Measurements from ENCODE around the gene SLC25A46.

The SLC25A46 gene

GRCh38 chr5:110736753-110737152, 2.1 kb upstream of the SLC25A46 start:
- TF ChIP-seq CTCF (conservative IDR thresholded peaks at IDR 0.05; ENCODE audit: low read depth, low read length), result no peak
- DNase-seq (ENCODE audit: low read depth), result no peak
- H3K4me3 ChIP-seq (ENCODE audit: low read depth, low read length), result no peak overlapping the region

GRCh38 chr5:110738503-110738811, 350 bp upstream of the SLC25A46 start:
- no peak for TF ChIP-seq CTCF (conservative IDR thresholded peaks at IDR 0.05; ENCODE audit: low read depth, low read length)
- H3K4me3 ChIP-seq (ENCODE audit: low read depth, low read length), result peak overlapping the region; percentile 95
- no peak for DNase-seq (ENCODE audit: low read depth)

DNA sequence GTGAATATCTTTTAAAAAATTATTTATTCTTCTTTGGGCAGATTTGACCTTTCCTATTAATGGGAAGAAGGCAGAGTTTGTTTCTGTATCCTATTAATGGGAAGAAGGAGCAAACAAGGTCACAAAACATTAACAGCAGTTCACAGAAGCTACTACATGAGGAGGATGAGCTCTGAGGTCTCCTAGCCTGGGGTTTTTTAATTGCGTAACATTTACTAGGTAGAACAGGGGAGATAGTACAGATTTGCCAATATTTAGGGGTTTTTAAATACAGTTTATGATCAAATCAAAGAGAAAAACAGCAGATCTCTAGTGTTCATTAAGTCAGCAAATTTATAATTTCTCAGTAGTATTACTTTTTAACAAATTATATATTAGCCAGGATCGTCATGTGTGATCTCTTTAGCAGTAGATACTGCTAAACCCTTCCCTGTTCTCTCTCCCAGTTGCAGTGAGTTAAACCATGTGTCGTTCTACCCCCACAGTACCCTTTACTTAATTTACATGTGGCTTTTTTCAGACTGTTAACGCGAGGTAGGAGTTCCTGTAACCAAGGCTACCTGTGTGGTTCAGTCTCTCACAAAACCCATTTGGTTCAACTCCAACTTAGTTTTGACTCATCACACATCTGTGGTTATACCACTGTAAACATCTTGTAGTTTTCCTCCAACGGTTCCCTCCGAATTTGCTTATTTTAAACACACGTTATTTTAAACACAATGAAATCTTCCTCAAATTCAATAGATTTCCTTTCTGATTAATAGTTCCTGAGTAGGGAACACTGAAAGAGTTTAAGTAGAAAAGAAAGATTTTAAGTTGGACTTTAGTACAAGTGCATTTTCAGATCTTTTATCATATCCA, 13.3 kb downstream of the SLC25A46 start:
- TF ChIP-seq CTCF (conservative IDR thresholded peaks at IDR 0.05; ENCODE audit: low read depth, low read length), result no peak
- H3K4me3 ChIP-seq (ENCODE audit: low read depth, low read length), result no peak overlapping the region
- DNase-seq (ENCODE audit: low read depth), result peak; percentile 57

DNA sequence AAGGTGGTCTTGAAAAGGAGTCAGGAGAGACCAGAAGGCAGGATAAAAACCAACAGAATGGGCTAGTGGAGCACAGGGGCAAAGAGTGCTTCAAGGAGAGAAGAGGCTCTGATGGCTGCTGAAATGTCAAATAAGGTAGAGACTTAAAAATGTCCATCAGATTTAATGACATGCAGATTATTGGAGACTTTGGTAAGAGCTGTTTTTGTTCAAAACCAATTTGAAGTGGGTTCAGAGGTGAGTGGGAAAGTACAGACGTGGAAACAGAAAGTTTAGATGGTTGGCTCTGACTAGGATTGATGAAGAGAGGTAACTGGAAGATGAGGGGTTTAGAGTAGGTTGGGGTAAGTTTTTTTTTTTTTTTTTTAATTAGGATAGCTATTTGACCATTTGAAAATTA, 14.1 kb downstream of the SLC25A46 start:
- TF ChIP-seq CTCF (conservative IDR thresholded peaks at IDR 0.05; ENCODE audit: low read depth, low read length), result no peak
- no peak for DNase-seq (ENCODE audit: low read depth)
- no peak overlapping the region for H3K4me3 ChIP-seq (ENCODE audit: low read depth, low read length)

- no peak for DNase-seq (ENCODE audit: low read depth)
- no peak overlapping the region for H3K4me3 ChIP-seq (ENCODE audit: low read depth, low read length)
- TF ChIP-seq CTCF (conservative IDR thresholded peaks at IDR 0.05; ENCODE audit: low read depth, low read length), result no peak
These were observed 14.8 kb downstream of the SLC25A46 start for GRCh38 chr5:110753600-110753999.

GRCh38 chr5:110754181-110754580, 15.4 kb downstream of the SLC25A46 start:
- DNase-seq (ENCODE audit: low read depth), result no peak
- no peak overlapping the region for H3K4me3 ChIP-seq (ENCODE audit: low read depth, low read length)
- no peak for TF ChIP-seq CTCF (conservative IDR thresholded peaks at IDR 0.05; ENCODE audit: low read depth, low read length)

DNA sequence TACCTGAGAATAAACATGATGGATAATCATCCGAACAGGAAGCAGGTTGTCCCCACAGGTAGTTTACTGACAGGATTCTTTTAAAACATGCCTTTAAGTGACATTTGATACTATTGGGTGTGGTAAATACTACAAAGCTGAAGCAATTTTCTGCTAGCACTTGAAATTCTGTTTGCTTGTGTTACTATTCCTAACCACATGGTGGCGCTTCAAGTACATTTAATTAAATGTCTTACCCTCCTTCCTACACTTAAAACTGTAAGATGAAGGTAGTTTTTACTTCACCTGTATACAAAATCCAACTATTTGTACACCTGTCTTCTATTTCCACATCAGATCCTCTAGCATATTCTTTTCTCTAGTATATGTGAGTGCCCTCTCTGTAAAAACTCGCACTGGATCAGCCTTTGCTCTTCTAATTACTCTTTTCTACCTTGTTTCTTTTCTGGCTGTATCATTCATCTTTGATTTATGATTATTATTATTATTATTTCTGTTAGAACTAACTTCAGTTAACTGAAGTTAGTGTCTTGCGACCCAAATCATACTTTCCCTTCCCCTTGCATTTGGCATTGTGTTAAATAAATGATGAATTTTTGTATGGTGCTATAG, 18.4 kb downstream of the SLC25A46 start:
- DNase-seq (ENCODE audit: low read depth), result peak; percentile 81
- peak; percentile 54 for TF ChIP-seq CTCF (conservative IDR thresholded peaks at IDR 0.05; ENCODE audit: low read depth, low read length)
- H3K4me3 ChIP-seq (ENCODE audit: low read depth, low read length), result no peak overlapping the region

All from choroid plexus epithelial cell (primary cell).